Esophagus (tissue), 2 donors: Measurements from ENCODE around the gene POU3F1. TPM values are rescaled to one million over a fixed set of nuclear protein-coding genes. Genes with fewer than 3 reads are reported as not detected.

ENCODE experiments used
- H3K27ac ChIP-seq, 2 donors: one replicate each; pipeline ENCODE4 v1.5.1; 2013; ENCODE audit warnings: low read depth in 2 of 2, mild to moderate bottlenecking in 2 of 2, inconsistent platforms in 1 of 2, low read length in 1 of 2, moderate library complexity in 1 of 2
- H3K27me3 ChIP-seq, 2 donors: one replicate each; pipeline ENCODE4 v1.6.1; 2013; ENCODE audit warnings: low read length in 2 of 2, control low read depth in 1 of 2, mild to moderate bottlenecking in 1 of 2; ENCODE audit not compliant: insufficient read depth in 2 of 2, control insufficient read depth in 1 of 2
- H3K36me3 ChIP-seq, 2 donors: one replicate each; pipeline ENCODE4 v1.6.1; 2013; ENCODE audit warnings: low read length in 1 of 2; ENCODE audit not compliant: control insufficient read depth in 2 of 2, insufficient read depth in 2 of 2
- H3K4me1 ChIP-seq, 2 donors: one replicate each; pipeline ENCODE4 v1.6.1; 2013; ENCODE audit warnings: low read length in 1 of 2; ENCODE audit not compliant: control insufficient read depth in 2 of 2, insufficient read depth in 2 of 2
- H3K4me3 ChIP-seq, 2 donors: one replicate each; pipeline ENCODE4 v1.5.1; 2013; ENCODE audit warnings: low read length in 2 of 2, mild to moderate bottlenecking in 2 of 2, low read depth in 1 of 2, moderate library complexity in 1 of 2
- H3K9me3 ChIP-seq, 2 donors: one replicate each; pipeline ENCODE4 v1.6.1; 2013; ENCODE audit warnings: mild to moderate bottlenecking in 2 of 2, low read depth in 1 of 2, low read length in 1 of 2, moderate library complexity in 1 of 2; ENCODE audit not compliant: control insufficient read depth in 2 of 2, insufficient read depth in 1 of 2
- WGBS, 2 donors: extraction: QIAGEN DNeasy Blood & Tissue Kit; methylation state at CpG; one replicate each; pipeline ENCODE4 v1.1.7; 2013; 5-methylcytosine and 5-hydroxymethylcytosine counted together
- polyA plus RNA-seq, 2 donors: library from polyadenylated mRNA; stranded (reverse); fragments of 200-250 nt; gene quantifications; one replicate each; pipeline ENCODE4 v1.2.3, GENCODE V29; 2013
- donor health status: healthy with polysubstance abuse.
- donor health status: Bipolar disorder and iron deficiency.

POU3F1 gene
- polyA plus RNA-seq, 2 donors: 0.22 to 1.4 TPM

GRCh38 chr1:38076038-38076437 lies 29.4 kb upstream of the POU3F1 start:
- 39 to 42% methylated on average over 6 of the region's 6 CpGs for WGBS, 2 donors
- no peak overlapping the region for H3K27ac ChIP-seq
- peaks cover 0 to 11% of the 10 kb centered on the region in 2 donors for H3K4me1 ChIP-seq
- no peak overlapping the region for H3K4me3 ChIP-seq
- H3K9me3 ChIP-seq: no peaks in the 10 kb centered on the region
- H3K36me3 ChIP-seq: no peaks in the 10 kb centered on the region
- no peaks in the 10 kb centered on the region for H3K27me3 ChIP-seq

- Histone ChIP-seq H3K27ac (no peak overlapping the region), H3K4me1 (peaks cover 0 to 14% of the 10 kb centered on the region in 2 donors), H3K9me3 (no peaks in the 10 kb centered on the region), H3K36me3 (no peaks in the 10 kb centered on the region), H3K27me3 (no peaks in the 10 kb centered on the region), H3K4me3 (no peak overlapping the region)
- WGBS, 2 donors: 95% methylated on average over 5 of the region's 5 CpGs
Measured at GRCh38 chr1:38075191-38075590, 28.6 kb upstream of the POU3F1 start.

- H3K4me1 ChIP-seq: peaks cover 0 to 14% of the 10 kb centered on the region in 2 donors
- H3K27ac ChIP-seq: peak overlapping the region; percentile 51 to 80
- H3K36me3 ChIP-seq: no peaks in the 10 kb centered on the region
- H3K9me3 ChIP-seq: no peaks in the 10 kb centered on the region
- no peaks in the 10 kb centered on the region for H3K27me3 ChIP-seq
- H3K4me3 ChIP-seq: no peak overlapping the region
- 54 to 70% methylated on average over 4 of the region's 4 CpGs for WGBS, 2 donors
Measured at GRCh38 chr1:38074302-38074677, 27.7 kb upstream of the POU3F1 start.

GRCh38 chr1:38073534-38074301 lies 27.1 kb upstream of the POU3F1 start:
- Histone ChIP-seq H3K27me3 (no peaks in the 10 kb centered on the region), H3K36me3 (no peaks in the 10 kb centered on the region), H3K4me3 (no peak overlapping the region), H3K4me1 (peaks cover 0 to 14% of the 10 kb centered on the region in 2 donors), H3K27ac (peak overlapping the region; percentile 51 to 80), H3K9me3 (no peaks in the 10 kb centered on the region)
- WGBS, 2 donors: 22 to 35% methylated on average over 9 of the region's 9 CpGs

GRCh38 chr1:38072858-38073257 lies 26.3 kb upstream of the POU3F1 start:
- peak overlapping the region in 1 of 2 donors; percentile 37 for H3K27ac ChIP-seq

GRCh38 chr1:38071312-38072256 lies 25.0 kb upstream of the POU3F1 start:
- Histone ChIP-seq H3K4me1 (peaks cover 2 to 14% of the 10 kb centered on the region in 2 donors), H3K4me3 (no peak overlapping the region), H3K36me3 (no peaks in the 10 kb centered on the region), H3K27me3 (no peaks in the 10 kb centered on the region), H3K27ac (peak overlapping the region in 1 of 2 donors; percentile 54), H3K9me3 (no peaks in the 10 kb centered on the region)
- WGBS, 2 donors: 36 to 40% methylated on average over 10 of the region's 10 CpGs

More at GRCh38 chr1:38072858-38073257, 26.3 kb upstream of the POU3F1 start:
- Histone ChIP-seq H3K36me3 (no peaks in the 10 kb centered on the region), H3K4me3 (no peak overlapping the region), H3K27me3 (no peaks in the 10 kb centered on the region), H3K4me1 (peaks cover 2 to 14% of the 10 kb centered on the region in 2 donors), H3K9me3 (no peaks in the 10 kb centered on the region)
- 74 to 78% methylated on average over 2 of the region's 2 CpGs for WGBS, 2 donors

GRCh38 chr1:38068980-38069340 lies 22.4 kb upstream of the POU3F1 start:
- Histone ChIP-seq H3K27ac (no peak overlapping the region), H3K36me3 (no peaks in the 10 kb centered on the region)
- WGBS, 2 donors: 84 to 86% methylated on average over 3 of the region's 3 CpGs

GRCh38 chr1:38068220-38068979 lies 21.8 kb upstream of the POU3F1 start:
- Histone ChIP-seq H3K27ac (no peak overlapping the region), H3K27me3 (no peaks in the 10 kb centered on the region), H3K9me3 (no peaks in the 10 kb centered on the region), H3K4me3 (no peak overlapping the region), H3K4me1 (peaks cover 2 to 13% of the 10 kb centered on the region in 2 donors), H3K36me3 (no peaks in the 10 kb centered on the region)
- 54 to 68% methylated on average over 14 of the region's 14 CpGs for WGBS, 2 donors

More at GRCh38 chr1:38068980-38069340, 22.4 kb upstream of the POU3F1 start:
- Histone ChIP-seq H3K4me3 (no peak overlapping the region), H3K4me1 (peaks cover 2 to 16% of the 10 kb centered on the region in 2 donors), H3K27me3 (no peaks in the 10 kb centered on the region), H3K9me3 (no peaks in the 10 kb centered on the region)
